SJCRH30 (cell line): ENCODE measurements around the gene GRHL1. TPM values are rescaled to one million over a fixed set of nuclear protein-coding genes. Genes with fewer than 3 reads are reported as not detected.
"Not testable (repeated sequence)": the region's sequence is repeated elsewhere in the genome, so short reads cannot be mapped to it uniquely, and the experiment has no call there.

Experiments used
- DNase-seq, 2 experiments: peaks; one replicate each; pipeline ENCODE4 v3.0.0-alpha.2; 2015 to 2020
- H3K27ac ChIP-seq: fragments of 250-450 bp; sonication (Bioruptor Pico); 2 replicates; pipeline ENCODE4 v1.5.1; 2020; ENCODE audit warnings: mild to moderate bottlenecking, moderate library complexity
- H3K27me3 ChIP-seq: fragments of 250-450 bp; sonication (Bioruptor Pico); 2 replicates; pipeline ENCODE4 v1.5.1; 2020; ENCODE audit warnings: mild to moderate bottlenecking, moderate library complexity
- H3K36me3 ChIP-seq: fragments of 250-450 bp; sonication (Bioruptor Pico); 2 replicates; pipeline ENCODE4 v1.5.1; 2020; ENCODE audit warnings: mild to moderate bottlenecking, moderate library complexity
- H3K4me1 ChIP-seq: fragments of 250-450 bp; sonication (Bioruptor Pico); 2 replicates; pipeline ENCODE4 v1.5.1; 2020; ENCODE audit warnings: mild to moderate bottlenecking, moderate library complexity
- H3K4me3 ChIP-seq: fragments of 250-450 bp; sonication (Bioruptor Pico); 2 replicates; pipeline ENCODE4 v1.5.1; 2020; ENCODE audit warnings: mild to moderate bottlenecking, moderate library complexity
- H3K9me3 ChIP-seq: fragments of 250-450 bp; sonication (Bioruptor Pico); replicated peaks from 2 replicates; pipeline ENCODE4 v1.5.1; 2020; ENCODE audit warnings: mild to moderate bottlenecking, moderate library complexity
- total RNA-seq: library from RNA; depleted of rRNA; stranded (reverse); fragments of >200 nt; shearing (Covaris generic); gene quantifications from 2 replicates; pipeline ENCODE4 v1.2.3, GENCODE V29; 2014

Gene GRHL1
- total RNA-seq, 1 experiment from 2014 or later: 0.79 TPM

DNA sequence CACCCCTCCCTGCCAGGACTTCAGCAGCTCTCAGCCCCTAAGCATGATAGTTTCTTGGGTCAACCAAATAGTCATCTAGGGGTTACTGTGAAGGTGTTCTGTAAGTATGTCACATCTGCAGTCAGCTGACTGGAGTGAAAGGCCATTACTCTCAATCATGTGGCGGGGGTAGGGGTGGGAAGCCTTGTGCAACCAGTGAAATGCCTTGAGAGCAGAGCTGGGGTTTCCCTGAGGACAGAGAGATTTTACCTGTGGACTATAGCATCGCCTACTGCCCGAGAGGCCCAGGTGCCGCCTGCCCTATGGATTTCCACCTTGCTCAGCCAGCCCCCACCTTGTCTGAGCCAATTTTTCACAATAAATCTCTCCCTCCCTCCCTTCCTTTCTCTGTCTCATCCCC, 71.0 kb downstream of the GRHL1 start:
- H3K9me3 ChIP-seq: 0 out of 2 replicates have a peak, but pooled peaks cover 3% of the 10 kb centered on the region
- no peaks in the 10 kb centered on the region for H3K4me1 ChIP-seq
- no peak for DNase-seq
- no peak overlapping the region for H3K27ac ChIP-seq
- no peak overlapping the region for H3K4me3 ChIP-seq
- H3K27me3 ChIP-seq: 0 out of 2 replicates have a peak, but pooled peaks cover 4% of the 10 kb centered on the region
- H3K36me3 ChIP-seq: no peaks in the 10 kb centered on the region

- H3K4me3 ChIP-seq: no peak overlapping the region
- 0 out of 2 replicates have a peak, but pooled peaks cover 3% of the 10 kb centered on the region for H3K9me3 ChIP-seq
- 0 out of 2 replicates have a peak, but pooled peaks cover 4% of the 10 kb centered on the region for H3K27me3 ChIP-seq
- no peak overlapping the region for H3K27ac ChIP-seq
- DNase-seq: no peak
- H3K4me1 ChIP-seq: no peaks in the 10 kb centered on the region
- H3K36me3 ChIP-seq: no peaks in the 10 kb centered on the region
These were observed 71.6 kb downstream of the GRHL1 start for GRCh38 chr2:10022966-10023662.

DNA sequence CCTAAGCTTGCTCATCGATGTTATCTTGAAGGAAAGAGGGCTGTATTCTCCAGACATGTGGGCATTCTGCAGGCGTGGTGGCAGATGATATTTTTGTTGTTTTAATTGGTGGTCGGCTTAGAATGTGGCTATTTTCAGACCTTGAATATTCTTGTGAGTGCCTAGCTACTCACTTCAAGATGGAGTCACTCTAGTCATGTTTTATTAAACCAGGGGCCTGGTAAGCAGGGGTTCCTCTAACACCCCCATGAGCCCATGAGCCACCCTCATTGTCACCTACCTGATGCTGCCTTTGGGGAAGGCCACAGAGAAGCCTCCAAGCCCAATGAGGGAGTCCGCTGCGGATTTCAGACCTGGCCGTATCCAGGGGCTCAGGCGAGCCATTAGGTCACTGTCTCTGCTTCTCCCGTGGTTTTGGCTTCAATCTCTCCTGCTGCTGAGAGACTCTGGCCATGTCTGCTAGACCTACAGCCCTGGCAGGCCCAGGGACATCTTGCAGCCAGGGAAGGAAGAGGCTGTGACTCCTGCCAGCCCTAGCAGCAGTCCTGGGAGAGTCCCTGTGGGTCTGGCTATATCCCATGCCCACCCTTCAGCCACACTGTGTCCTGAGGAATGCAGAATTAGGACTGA, 75.6 kb downstream of the GRHL1 start:
- Histone ChIP-seq H3K4me1 (peaks cover 8% of the 10 kb centered on the region; the same call in 1 of the 2 replicates), H3K27me3 (no peaks in the 10 kb centered on the region), H3K4me3 (no peak overlapping the region), H3K9me3 (no peaks in the 10 kb centered on the region), H3K27ac (no peak overlapping the region), H3K36me3 (no peaks in the 10 kb centered on the region)
- DNase-seq: no peak

GRCh38 chr2:10027660-10028330, 76.3 kb downstream of the GRHL1 start:
- Histone ChIP-seq H3K27me3 (no peaks in the 10 kb centered on the region), H3K4me3 (no peak overlapping the region), H3K36me3 (no peaks in the 10 kb centered on the region), H3K9me3 (no peaks in the 10 kb centered on the region), H3K27ac (no peak overlapping the region), H3K4me1 (peaks cover 8% of the 10 kb centered on the region; the same call in 1 of the 2 replicates)
- DNase-seq: no peak

GRCh38 chr2:10028407-10028987, 77.0 kb downstream of the GRHL1 start:
- Histone ChIP-seq H3K9me3 (no peaks in the 10 kb centered on the region), H3K27ac (peak overlapping the region; percentile 38), H3K27me3 (no peaks in the 10 kb centered on the region), H3K4me3 (peak overlapping the region; percentile 46), H3K4me1 (peaks cover 8% of the 10 kb centered on the region; the same call in 1 of the 2 replicates), H3K36me3 (no peaks in the 10 kb centered on the region)
- peak; percentile 58 to 68 for DNase-seq

DNA sequence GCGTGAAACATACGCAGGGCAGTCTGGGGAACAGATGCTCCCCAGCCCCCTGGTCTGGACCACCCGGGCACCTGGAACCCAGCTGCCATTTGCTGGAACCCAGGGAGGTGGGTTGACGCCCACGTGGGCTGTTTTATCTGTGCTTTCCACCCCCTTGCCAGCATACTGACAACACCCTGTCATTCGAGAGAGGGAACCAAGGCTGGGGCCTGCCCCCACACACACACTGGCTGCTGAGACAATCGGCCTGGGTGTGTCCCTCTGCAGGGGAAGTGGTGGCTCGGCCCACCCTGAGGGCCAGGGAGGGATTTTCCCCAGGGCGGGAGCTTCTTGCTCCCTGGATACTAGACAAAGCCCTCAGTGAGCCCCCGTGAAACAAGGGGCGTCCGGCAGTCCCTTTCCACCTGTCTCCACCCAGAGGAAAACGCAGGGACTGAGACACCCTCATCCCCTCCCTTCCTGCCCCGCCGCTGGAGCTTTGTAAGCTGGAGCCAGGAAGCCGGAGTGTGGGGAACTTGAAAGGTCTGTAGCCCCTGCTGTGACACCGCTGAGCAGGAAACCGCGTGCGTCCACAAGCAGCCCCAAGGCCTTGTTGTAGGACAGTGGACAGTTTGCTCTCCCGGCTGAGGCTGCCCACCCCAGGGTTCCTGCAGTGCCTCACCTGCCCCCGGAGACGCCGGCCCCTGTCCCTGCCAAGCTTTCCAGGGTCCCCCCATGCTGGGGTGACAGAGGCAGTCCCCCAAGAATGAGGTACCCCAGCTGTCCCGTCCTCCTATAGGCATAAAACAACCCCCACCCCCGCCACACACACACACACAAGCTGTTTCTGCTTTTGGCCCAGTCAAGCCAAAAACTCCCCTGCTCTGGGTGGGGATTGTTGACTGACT, 77.7 kb downstream of the GRHL1 start:
- DNase-seq: peak; percentile 88 to 91
- Histone ChIP-seq H3K27me3 (no peaks in the 10 kb centered on the region), H3K4me3 (peak overlapping the region; percentile 46), H3K9me3 (no peaks in the 10 kb centered on the region), H3K4me1 (peaks cover 8% of the 10 kb centered on the region; the same call in 1 of the 2 replicates), H3K36me3 (no peaks in the 10 kb centered on the region), H3K27ac (peak overlapping the region; percentile 38)

DNA sequence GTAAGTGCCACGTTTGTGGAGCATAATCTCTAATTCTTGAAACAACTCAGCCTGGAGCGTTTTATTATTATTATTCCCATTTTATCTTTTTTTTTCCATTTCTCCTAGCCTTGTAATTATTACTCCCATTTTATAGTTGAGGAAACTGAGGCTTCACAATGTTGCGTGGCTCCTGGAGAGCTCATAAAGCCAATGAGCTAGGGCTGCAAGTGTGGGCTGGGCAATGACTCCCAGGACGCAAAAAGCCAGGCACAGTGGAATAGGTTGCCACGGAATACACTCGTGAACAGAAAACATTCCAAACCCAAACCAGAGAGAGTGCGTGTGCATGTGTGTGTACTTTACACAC, 78.4 kb downstream of the GRHL1 start:
- Histone ChIP-seq H3K27me3 (no peaks in the 10 kb centered on the region), H3K4me3 (peak overlapping the region; percentile 46), H3K27ac (peak overlapping the region; percentile 38; the same call in 1 of the 2 replicates), H3K4me1 (peaks cover 8% of the 10 kb centered on the region; the same call in 1 of the 2 replicates), H3K9me3 (no peaks in the 10 kb centered on the region), H3K36me3 (no peaks in the 10 kb centered on the region)
- no peak for DNase-seq

- Histone ChIP-seq H3K4me3 (peak overlapping the region; percentile 46; the same call in 1 of the 2 replicates), H3K9me3 (no peaks in the 10 kb centered on the region), H3K27me3 (no peaks in the 10 kb centered on the region), H3K27ac (no peak overlapping the region), H3K4me1 (peaks cover 8% of the 10 kb centered on the region; the same call in 1 of the 2 replicates), H3K36me3 (no peaks in the 10 kb centered on the region)
- peak; percentile 61 to 74 for DNase-seq
These were observed 78.8 kb downstream of the GRHL1 start for GRCh38 chr2:10030311-10030736.

DNA sequence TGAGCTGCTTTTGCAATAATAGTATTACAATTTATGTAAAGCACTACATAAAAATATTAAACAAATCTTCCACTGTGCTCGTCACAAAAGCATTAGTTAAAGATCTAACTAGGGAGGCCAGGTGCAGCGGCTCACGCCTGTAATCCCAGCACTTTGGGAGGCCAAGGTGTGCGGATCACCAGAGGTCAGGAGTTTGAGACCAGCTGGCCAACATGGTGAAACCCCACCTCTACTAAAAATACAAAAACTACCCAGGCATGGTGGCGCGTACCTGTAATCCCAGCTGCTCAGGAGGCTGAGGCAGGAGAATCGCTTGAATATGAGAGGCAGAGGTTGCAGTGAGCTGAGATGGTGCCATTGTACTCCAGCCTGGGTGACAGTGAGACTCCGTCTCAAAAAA, 79.3 kb downstream of the GRHL1 start:
- H3K4me3 ChIP-seq, H3K36me3 ChIP-seq, DNase-seq, H3K27me3 ChIP-seq, H3K27ac ChIP-seq, H3K9me3 ChIP-seq, H3K4me1 ChIP-seq: not testable (repeated sequence)

DNA sequence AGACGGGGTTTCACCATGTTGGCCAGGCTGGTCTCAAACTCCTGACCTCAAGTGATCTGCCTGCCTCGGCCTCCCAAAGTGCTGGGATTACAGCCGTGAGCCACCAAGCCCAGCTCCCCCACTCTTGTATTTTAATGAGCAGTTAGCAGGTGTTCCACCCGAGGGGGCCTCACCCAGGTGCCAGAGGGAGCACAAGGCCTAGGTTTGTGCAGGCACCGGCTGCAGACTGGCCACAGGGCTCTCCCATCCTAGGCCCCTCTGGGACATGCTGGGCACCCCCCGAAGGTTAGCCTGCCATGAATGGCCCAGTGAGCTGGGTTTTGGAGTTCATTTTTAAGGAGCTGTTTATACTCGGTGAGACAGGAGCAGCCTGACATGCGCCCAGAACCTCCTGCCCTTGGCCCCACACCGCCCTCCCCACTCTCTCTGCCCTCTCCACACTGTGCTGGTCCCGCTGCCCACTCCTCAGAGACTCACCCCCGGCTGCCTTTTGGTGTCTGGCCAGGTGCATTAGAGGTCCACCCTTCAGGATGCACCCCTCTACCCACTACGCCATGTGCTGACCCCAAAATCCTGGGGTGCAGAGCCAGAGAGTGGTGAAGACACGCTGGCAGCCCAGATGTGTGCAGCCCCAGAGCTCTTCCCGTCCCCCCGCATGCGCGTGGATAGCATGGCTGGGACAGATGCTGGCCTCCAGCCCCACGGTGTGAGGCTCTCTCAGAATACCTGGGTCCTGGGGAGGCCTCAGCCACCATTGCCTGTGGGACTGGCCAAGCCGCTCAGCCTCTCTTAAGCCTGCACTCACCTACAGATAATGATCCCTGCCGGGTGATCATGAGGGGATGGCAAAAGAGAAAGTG, 80.6 kb downstream of the GRHL1 start:
- Histone ChIP-seq H3K4me3 (no peak overlapping the region), H3K4me1 (peaks cover 8% of the 10 kb centered on the region; the same call in 1 of the 2 replicates), H3K27me3 (no peaks in the 10 kb centered on the region), H3K9me3 (no peaks in the 10 kb centered on the region), H3K27ac (no peak overlapping the region), H3K36me3 (no peaks in the 10 kb centered on the region)
- no peak for DNase-seq

DNA sequence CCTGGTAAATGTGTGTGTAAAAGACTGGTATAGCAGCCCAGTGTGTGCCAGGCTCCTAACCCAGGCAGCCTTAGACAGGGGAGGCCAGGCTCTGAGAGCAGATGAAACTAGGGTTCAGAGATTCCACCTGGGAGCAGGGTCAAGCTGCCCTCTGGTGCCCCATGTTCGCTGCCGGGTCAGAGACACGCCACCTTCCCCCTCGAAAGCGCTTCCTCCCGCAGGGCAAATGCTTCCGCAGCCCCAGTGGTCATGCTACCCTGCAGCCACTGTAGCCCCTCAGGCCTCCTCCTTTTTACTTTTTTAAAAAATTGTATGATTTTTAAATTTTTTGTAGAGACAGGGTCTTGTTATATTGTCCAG, 81.2 kb downstream of the GRHL1 start:
- H3K27me3 ChIP-seq: no peaks in the 10 kb centered on the region
- H3K36me3 ChIP-seq: no peaks in the 10 kb centered on the region
- H3K4me3 ChIP-seq: no peak overlapping the region
- H3K27ac ChIP-seq: no peak overlapping the region
- peaks cover 8% of the 10 kb centered on the region; the same call in 1 of the 2 replicates for H3K4me1 ChIP-seq
- no peaks in the 10 kb centered on the region for H3K9me3 ChIP-seq
- DNase-seq: no peak

- Histone ChIP-seq H3K4me3 (no peak overlapping the region), H3K27ac (no peak overlapping the region), H3K36me3 (no peaks in the 10 kb centered on the region), H3K9me3 (no peaks in the 10 kb centered on the region), H3K27me3 (no peaks in the 10 kb centered on the region), H3K4me1 (peaks cover 8% of the 10 kb centered on the region; the same call in 1 of the 2 replicates)
- DNase-seq: no peak
These were observed 81.9 kb downstream of the GRHL1 start for GRCh38 chr2:10033251-10034006.
